ENCODE measurements around the gene SOAT1.

- TF ChIP-seq POLR2A (IDR thresholded peaks at IDR 0.05) (no peak), CTCF (IDR thresholded peaks at IDR 0.05 in 8 of 11, conservative IDR thresholded peaks at IDR 0.05 in 3 of 11) (no peak)
These were observed 43.7 kb downstream of the SOAT1 start for GRCh38 chr1:179337288-179337687.
